ENCODE data around the gene JAML.

Gene JAML

GRCh38 chr11:118162846-118163245 lies 62.0 kb downstream of the JAML start:
- Histone ChIP-seq H3K9me3 (no peaks in the 10 kb centered on the region), H3K36me3 (no peaks in the 10 kb centered on the region), H3K27me3 (peaks cover 0 to 58% of the 10 kb centered on the region in 2 donors), H3K27ac (no peak overlapping the region), H3K4me1 (no peaks in the 10 kb centered on the region), H3K4me3 (no peak overlapping the region)
- no peak for TF ChIP-seq CTCF (IDR thresholded peaks at IDR 0.05)
- no peak for DNase-seq
- intact Hi-C loops (cut with DNase I; ENCODE audit: low total_unique reads) = no loop called here

DNA sequence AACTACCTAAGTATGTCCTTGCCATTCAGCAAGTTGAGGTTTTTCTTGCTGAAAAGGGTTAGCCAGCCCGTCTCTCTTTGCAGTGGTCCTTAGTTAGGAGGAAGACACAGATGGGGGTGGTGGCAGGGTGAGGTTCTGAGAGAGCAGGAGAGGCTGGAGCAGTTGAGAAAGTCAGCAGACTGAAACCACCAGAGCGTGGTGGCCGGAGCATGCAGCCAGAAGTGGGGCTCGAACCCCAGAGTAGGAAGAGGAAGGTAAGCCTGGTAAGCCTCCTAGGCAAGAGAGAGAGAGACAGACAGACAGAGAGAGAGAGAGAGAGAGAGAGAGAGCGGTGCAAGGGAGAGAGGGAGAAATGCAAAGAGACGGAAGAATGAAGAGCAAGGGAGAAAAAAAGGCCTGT lies 63.0 kb downstream of the JAML start:
- TF ChIP-seq CTCF (IDR thresholded peaks at IDR 0.05) = no peak
- DNase-seq = no peak

GRCh38 chr11:118157186-118157895 lies 67.5 kb downstream of the JAML start:
- Histone ChIP-seq H3K4me1 (peaks cover 0 to 18% (median 12%) of the 10 kb centered on the region in 4 donors), H3K4me3 (no peak overlapping the region), H3K9me3 (no peaks in the 10 kb centered on the region), H3K27ac (no peak overlapping the region), H3K36me3 (no peaks in the 10 kb centered on the region), H3K27me3 (peaks cover 0 to 90% of the 10 kb centered on the region in 2 donors)
- intact Hi-C loops (cut with DNase I; ENCODE audit: low total_unique reads) = loop anchor here (10.0 kb wide), 1 partner anchor 187 kb away; the partner anchor contains the start of genes CD3D and CD3G
- no peak for DNase-seq
- TF ChIP-seq CTCF (IDR thresholded peaks at IDR 0.05) = no peak

More for the DNA sequence above, 63.0 kb downstream of the JAML start:
- Histone ChIP-seq H3K27me3 (peaks cover 0 to 67% of the 10 kb centered on the region in 2 donors), H3K4me1 (no peaks in the 10 kb centered on the region), H3K4me3 (no peak overlapping the region), H3K27ac (no peak overlapping the region), H3K36me3 (no peaks in the 10 kb centered on the region), H3K9me3 (no peaks in the 10 kb centered on the region)
- intact Hi-C loops (cut with DNase I; ENCODE audit: low total_unique reads) = no loop called here

GRCh38 chr11:118156531-118157185 lies 68.2 kb downstream of the JAML start:
- TF ChIP-seq CTCF (IDR thresholded peaks at IDR 0.05) = no peak
- H3K27me3 ChIP-seq = peaks cover 0 to 93% of the 10 kb centered on the region in 2 donors
- H3K36me3 ChIP-seq = no peaks in the 10 kb centered on the region
- intact Hi-C loops (cut with DNase I; ENCODE audit: low total_unique reads) = loop anchor here (10.0 kb wide), 1 partner anchor 188 kb away; the partner anchor contains the start of genes CD3D and CD3G
- H3K27ac ChIP-seq = no peak overlapping the region
- no peak overlapping the region for H3K4me3 ChIP-seq
- DNase-seq = no peak
- H3K4me1 ChIP-seq = peaks cover 0 to 24% (median 16%) of the 10 kb centered on the region in 4 donors
- H3K9me3 ChIP-seq = no peaks in the 10 kb centered on the region

GRCh38 chr11:118155776-118156530 lies 68.9 kb downstream of the JAML start:
- Histone ChIP-seq H3K27ac (no peak overlapping the region), H3K4me3 (no peak overlapping the region), H3K9me3 (no peaks in the 10 kb centered on the region), H3K27me3 (peaks cover 0 to 94% of the 10 kb centered on the region in 2 donors), H3K36me3 (no peaks in the 10 kb centered on the region), H3K4me1 (peaks cover 0 to 24% (median 16%) of the 10 kb centered on the region in 4 donors)
- no peak for TF ChIP-seq CTCF (IDR thresholded peaks at IDR 0.05)
- DNase-seq = no peak
- intact Hi-C loops (cut with DNase I; ENCODE audit: low total_unique reads) = loop anchor here (10.0 kb wide), 1 partner anchor 189 kb away; the partner anchor contains the start of genes CD3D and CD3G
